ENCODE data around the gene IL12RB2. TPM values are rescaled to one million over a fixed set of nuclear protein-coding genes. Genes with fewer than 3 reads are reported as not detected.
A peak's percentile ranks its signal among the peaks of the same experiment; 100 is the strongest.
"Not testable (repeated sequence)": the region's sequence is repeated elsewhere in the genome, so short reads cannot be mapped to it uniquely, and the experiment has no call there.

Gene IL12RB2
- total and polyA plus RNA-seq, 8 donors, result 0.48 to 1.2 (median 0.69) TPM

- Histone ChIP-seq H3K9me3 (peaks cover 0 to 2% of the 10 kb centered on the region in 2 donors), H3K27ac (no peak overlapping the region), H3K4me3 (no peak overlapping the region), H3K27me3 (no peaks in the 10 kb centered on the region), H3K36me3 (peaks cover 0 to 4% of the 10 kb centered on the region in 2 donors), H3K4me1 (no peaks in the 10 kb centered on the region)
- intact Hi-C loops (cut with DNase I), result no loop called here
- TF ChIP-seq CTCF (IDR thresholded peaks at IDR 0.05), result no peak
- no peak for DNase-seq
- no peak for ATAC-seq
Observed at GRCh38 chr1:67390041-67390887, 82.6 kb downstream of the IL12RB2 start.

DNA sequence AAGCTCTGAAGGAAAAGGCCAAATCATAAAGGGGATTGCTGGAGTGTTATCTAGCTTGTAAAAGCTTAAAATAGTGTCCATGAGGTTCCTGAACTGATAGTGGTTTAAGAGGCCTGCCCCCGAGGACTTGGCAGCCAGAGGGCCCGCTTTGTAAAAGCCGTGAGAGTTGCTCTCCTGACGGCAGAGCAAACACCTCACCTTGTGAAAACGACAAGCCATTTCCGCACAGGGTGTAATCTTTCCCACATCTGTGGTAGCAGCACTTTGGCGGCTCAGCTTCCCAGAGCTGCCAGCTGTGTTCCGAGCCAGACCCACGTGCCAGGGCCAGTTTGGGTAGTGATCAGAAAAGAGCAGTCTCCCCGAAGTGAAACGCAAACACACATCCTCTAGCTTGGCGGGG lies 85.6 kb downstream of the IL12RB2 start:
- Histone ChIP-seq H3K27ac (no peak overlapping the region), H3K9me3 (no peaks in the 10 kb centered on the region), H3K27me3 (no peaks in the 10 kb centered on the region), H3K4me3 (no peak overlapping the region), H3K4me1 (no peaks in the 10 kb centered on the region), H3K36me3 (peaks cover 0 to 4% of the 10 kb centered on the region in 2 donors)
- intact Hi-C loops (cut with DNase I), result no loop called here
- peak; percentile 70 for ATAC-seq
- DNase-seq, result peak in 1 of 4 donors; percentile 18
- TF ChIP-seq CTCF (IDR thresholded peaks at IDR 0.05), result no peak

DNA sequence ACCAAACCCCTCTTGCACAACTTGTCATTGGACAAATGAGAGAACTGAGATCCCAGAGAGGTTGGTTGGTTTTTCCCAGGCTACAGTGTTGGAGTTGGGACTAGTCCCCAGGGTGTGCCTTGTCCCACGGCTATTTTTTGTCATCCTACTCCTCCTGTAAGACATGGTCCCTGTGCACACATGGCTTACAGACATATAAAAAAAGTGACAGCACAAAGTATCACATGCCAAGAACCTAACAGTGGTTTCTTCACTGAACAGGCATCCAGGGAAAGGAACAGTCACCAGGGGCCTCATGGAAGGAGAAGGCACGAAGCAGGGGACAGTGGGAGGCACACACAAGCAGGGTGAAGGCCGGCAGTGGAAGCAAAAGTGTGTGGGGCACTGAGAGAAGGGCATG lies 86.1 kb downstream of the IL12RB2 start:
- no peaks in the 10 kb centered on the region for H3K27me3 ChIP-seq
- no peak for ATAC-seq
- DNase-seq, result no peak
- no peak overlapping the region for H3K4me3 ChIP-seq
- peaks cover 0 to 4% of the 10 kb centered on the region in 2 donors for H3K36me3 ChIP-seq
- no peak for TF ChIP-seq CTCF (IDR thresholded peaks at IDR 0.05)
- no peaks in the 10 kb centered on the region for H3K4me1 ChIP-seq
- no peaks in the 10 kb centered on the region for H3K9me3 ChIP-seq
- intact Hi-C loops (cut with DNase I), result no loop called here
- H3K27ac ChIP-seq, result no peak overlapping the region

DNA sequence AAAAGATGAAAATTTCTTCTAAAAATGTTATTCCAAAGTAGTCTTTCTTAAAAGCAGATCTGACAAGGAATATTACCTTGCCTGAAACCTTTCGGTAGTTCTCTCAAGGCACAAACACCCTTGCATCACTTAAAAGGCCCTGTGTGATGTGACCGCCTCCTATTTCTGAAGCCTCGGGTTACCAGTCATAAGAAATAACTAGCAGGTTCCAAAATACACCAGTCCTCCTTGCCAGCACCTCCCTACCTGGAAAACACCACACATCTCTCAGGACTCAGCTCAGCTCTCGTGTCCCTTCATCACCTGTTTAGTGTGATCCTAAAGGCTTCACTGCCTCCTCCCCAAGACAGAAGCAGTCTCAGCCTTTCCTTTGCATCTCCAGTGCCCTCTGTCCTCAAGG lies 86.9 kb downstream of the IL12RB2 start:
- intact Hi-C loops (cut with DNase I), result no loop called here
- Histone ChIP-seq H3K36me3 (peaks cover 0 to 4% of the 10 kb centered on the region in 2 donors), H3K9me3 (no peaks in the 10 kb centered on the region), H3K27ac (no peak overlapping the region), H3K27me3 (no peaks in the 10 kb centered on the region), H3K4me1 (no peaks in the 10 kb centered on the region), H3K4me3 (no peak overlapping the region)
- TF ChIP-seq CTCF (IDR thresholded peaks at IDR 0.05), result no peak
- no peak for ATAC-seq
- DNase-seq, result no peak

GRCh38 chr1:67399199-67399993 lies 91.7 kb downstream of the IL12RB2 start:
- Histone ChIP-seq H3K36me3 (peaks cover 0 to 2% of the 10 kb centered on the region in 2 donors), H3K4me3 (no peak overlapping the region), H3K27me3 (no peaks in the 10 kb centered on the region), H3K27ac (no peak overlapping the region), H3K4me1 (no peaks in the 10 kb centered on the region), H3K9me3 (no peaks in the 10 kb centered on the region)
- intact Hi-C loops (cut with DNase I), result no loop called here
- no peak for ATAC-seq
- TF ChIP-seq CTCF (IDR thresholded peaks at IDR 0.05), result no peak
- no peak for DNase-seq

DNA sequence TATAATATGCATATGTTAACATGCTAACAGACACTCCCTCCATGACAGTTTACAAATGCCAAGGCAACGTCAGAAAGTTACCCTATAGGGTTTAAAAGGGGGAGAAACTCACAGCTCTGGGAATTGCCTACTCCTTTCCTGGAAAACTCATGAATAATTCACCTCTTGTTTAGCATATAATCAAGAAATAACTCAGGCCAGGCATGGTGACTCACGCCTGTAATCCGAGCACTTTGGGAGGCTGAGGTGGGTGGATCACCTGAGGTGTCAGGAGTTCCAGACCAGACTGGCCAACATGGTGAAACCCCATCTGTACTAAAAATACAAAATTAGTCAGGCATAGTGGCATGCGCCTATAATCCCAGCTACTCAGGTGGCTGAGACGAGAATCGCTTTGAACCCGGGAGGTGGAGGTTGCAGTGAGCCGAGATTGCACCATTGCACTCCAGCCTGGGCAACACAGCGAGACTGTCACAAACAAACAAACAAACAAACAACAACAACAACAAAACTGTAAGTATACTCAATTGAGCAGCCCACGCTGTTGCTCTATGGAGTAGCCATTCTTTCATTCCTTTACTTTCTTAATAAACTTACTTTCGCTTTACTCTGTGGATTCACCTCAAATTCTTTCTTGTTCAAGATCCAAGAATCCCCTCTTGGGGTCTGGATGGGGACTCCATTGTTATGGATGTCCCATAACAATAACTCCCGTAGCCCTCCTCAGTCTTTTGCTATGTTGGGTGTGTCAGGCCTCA lies 92.5 kb downstream of the IL12RB2 start:
- H3K27ac ChIP-seq; H3K27me3 ChIP-seq; DNase-seq; H3K9me3 ChIP-seq; intact Hi-C loops (cut with DNase I); H3K4me1 ChIP-seq; ATAC-seq; H3K36me3 ChIP-seq; H3K4me3 ChIP-seq: not testable (repeated sequence)
